Endothelial cell of umbilical vein (primary cell): Measurements from ENCODE around the gene NDUFS5. TPM values are rescaled to one million over a fixed set of nuclear protein-coding genes. Genes with fewer than 3 reads are reported as not detected.

Experiments
- BruUV-seq: library from RNA; stranded (reverse); fragments of 400-500 nt; replicated peaks from 2 replicates; lab custom pipeline; 2021; lab: Mats Ljungman, UMichigan
- CTCF ChIA-PET: fragments of 300-600, 350-600 bp; sonication (Branson Sonifier 250); formaldehyde crosslinking; loops from one replicate; lab custom pipeline; 2021; ENCODE audit warnings: antibody characterized with exemption, inconsistent platforms; lab: Charles Lee
- POLR2A ChIA-PET: fragments of 300-600, 350-600 bp; sonication (Branson Sonifier 250); formaldehyde crosslinking; loops from one replicate; lab custom pipeline; 2021; ENCODE audit warnings: antibody characterized with exemption, inconsistent platforms; lab: Charles Lee
- DNase-seq: peaks from one replicate; pipeline ENCODE4 v3.0.0-alpha.2; 2011; ENCODE audit warnings: low read depth, low spot score
- FAIRE-seq: peaks from 2 replicates; lab custom pipeline; 2011; peaks lifted over from hg19 to GRCh38; lab: Jason Lieb, UNC
- H2AFZ ChIP-seq: 2 replicates; pipeline ENCODE4 v1.6.0; 2012; ENCODE audit warnings: low read depth, low read length, control low read depth, inconsistent platforms
- H3K27ac ChIP-seq: 2 replicates; pipeline ENCODE4 v1.5.1; 2011; ENCODE audit warnings: low read depth, mild to moderate bottlenecking, control low read depth, low read length, moderate library complexity; ENCODE audit not compliant: insufficient read depth
- H3K27me3 ChIP-seq, 2 experiments: 2 replicates each; pipeline versions ENCODE4 v1.6.0 to v1.6.1; 2011; ENCODE audit warnings: low read length in 2 of 2, mixed read lengths in 1 of 2; ENCODE audit not compliant: control insufficient read depth in 2 of 2, insufficient read depth in 2 of 2
- H3K36me3 ChIP-seq, 2 experiments: 2 replicates in 1 of 2; 3 replicates in 1 of 2; pipeline ENCODE4 v1.5.1; 2011; ENCODE audit warnings: low read length in 2 of 2, mild to moderate bottlenecking in 1 of 2, moderate library complexity in 1 of 2; ENCODE audit not compliant: control insufficient read depth in 2 of 2, insufficient read depth in 2 of 2; ENCODE audit errors: extremely low read depth in 1 of 2
- H3K4me1 ChIP-seq: 3 replicates; pipeline ENCODE4 v1.5.1; 2011; ENCODE audit warnings: mild to moderate bottlenecking, low read length; ENCODE audit not compliant: control insufficient read depth, insufficient read depth; ENCODE audit errors: extremely low read depth
- H3K4me2 ChIP-seq: 2 replicates; pipeline ENCODE4 v1.6.1; 2011; ENCODE audit warnings: low read length, control low read depth, mixed read lengths; ENCODE audit not compliant: insufficient read depth
- H3K4me3 ChIP-seq, 3 experiments: fragments of 200-600 bp in 1 of 3; sonication (generic), shearing (Covaris generic) in 1 of 3; replicated peaks in 1 of 3; 2 replicates each; pipeline ENCODE4 v1.5.1; 2011 to 2016; ENCODE audit warnings: control low read depth in 3 of 3, low read length in 3 of 3, mild to moderate bottlenecking in 2 of 3, inconsistent platforms in 1 of 3, low read depth in 1 of 3, moderate library complexity in 1 of 3; ENCODE audit not compliant: insufficient read depth in 1 of 3
- H3K79me2 ChIP-seq: 2 replicates; pipeline ENCODE4 v1.6.0; 2012; ENCODE audit warnings: low read length, inconsistent platforms; ENCODE audit not compliant: control insufficient read depth, insufficient read depth
- H3K9ac ChIP-seq: replicated peaks from 2 replicates; pipeline ENCODE3; 2011; ENCODE audit warnings: low read length, control low read depth; ENCODE audit not compliant: insufficient read depth; ENCODE audit errors: extremely low read depth
- H3K9me1 ChIP-seq: replicated peaks from 3 replicates; pipeline ENCODE4 v1.6.0; 2011; ENCODE audit warnings: mild to moderate bottlenecking, low read length; ENCODE audit not compliant: control insufficient read depth, insufficient read depth; ENCODE audit errors: extremely low read depth
- H3K9me3 ChIP-seq: replicated peaks from 2 replicates; pipeline ENCODE4 v1.5.1; 2012; ENCODE audit warnings: low read length, inconsistent platforms; ENCODE audit not compliant: control insufficient read depth, insufficient read depth
- H4K20me1 ChIP-seq: replicated peaks from 2 replicates; pipeline ENCODE3; 2011; ENCODE audit warnings: mild to moderate bottlenecking, low read length; ENCODE audit not compliant: control insufficient read depth, insufficient read depth; ENCODE audit errors: extremely low read depth
- FOS ChIP-seq: IDR thresholded peaks from 2 replicates; pipeline ENCODE4 v1.6.1; 2011; ENCODE audit warnings: mild to moderate bottlenecking, low read length, moderate library complexity, borderline replicate concordance; ENCODE audit not compliant: insufficient read depth
- MAX ChIP-seq: IDR thresholded peaks from 2 replicates; pipeline ENCODE4 v1.6.1; 2011; ENCODE audit not compliant: insufficient read depth, insufficient read length
- MYC ChIP-seq: IDR thresholded peaks from one replicate; pipeline ENCODE4 v1.6.1; 2011; ENCODE audit warnings: mild to moderate bottlenecking, low read depth, low read length
- POLR2A ChIP-seq: IDR thresholded peaks from 2 replicates; pipeline ENCODE4 v1.6.1; 2012; ENCODE audit warnings: low read depth, mild to moderate bottlenecking, control low read depth, low read length
- POLR2AphosphoS5 ChIP-seq: IDR thresholded peaks from 2 replicates; pipeline ENCODE4 v1.6.1; 2012; ENCODE audit warnings: low read depth, mild to moderate bottlenecking, control low read depth, low read length, moderate library complexity; ENCODE audit not compliant: insufficient read depth
- dilution Hi-C: fragments of 300-500 bp; cut with MboI; formaldehyde crosslinking; loops from one replicate; pipeline ENCODE4 v1.15.0; 2019; ENCODE audit warnings: low sequenced_read_pairs; ENCODE audit not compliant: extremely low pct_ligation_motif_present
- intact Hi-C: fragments of 100-400 bp; cut with micrococcal nuclease; formaldehyde crosslinking; loops from one replicate; pipeline ENCODE4 v1.10.0; 2022
- polyA plus RNA-seq, 4 experiments: library from polyadenylated mRNA; depleted of rRNA in 3 of 4; stranded (reverse) in 3 of 4; unstranded in 1 of 4; fragments of >200 nt; gene quantifications; 2 replicates each; pipeline versions ENCODE4 v1.2.1 to v1.2.3, GENCODE V29; 2011 to 2012; ENCODE audit warnings: missing spikeins in 1 of 4
- total RNA-seq: library from RNA; stranded (reverse); gene quantifications from 2 replicates; pipeline ENCODE4 v1.2.3, GENCODE V29; 2021

Gene NDUFS5
- total and polyA plus RNA-seq, 2 donors (not counting 3 experiments of a cell fraction or from before 2014, with no cell fraction given) = 327 to 710 TPM

GRCh38 chr1:38990738-38991637 lies 35.2 kb upstream of the NDUFS5 start, which contains the start of gene AKIRIN1:
Gene AKIRIN1 (plus strand): TSS chr1:38991276. CDS start chr1:38991381, 105 bp downstream.
- peaks cover 0 to 3% of the 10 kb centered on the region in 2 experiments for H3K36me3 ChIP-seq
- no peaks in the 10 kb centered on the region for H3K27me3 ChIP-seq
- peak within 1 kb of the TSS; percentile 87 for H3K4me2 ChIP-seq
- FAIRE-seq = peak; percentile 89
- no peaks in the 10 kb centered on the region for H3K9me1 ChIP-seq
- peak within 1 kb of the TSS; percentile 85 for H3K27ac ChIP-seq
- ChIA-PET CTCF (no interaction called here), POLR2A (no interaction called here)
- peak within 1 kb of the TSS; percentile 98 for H3K9ac ChIP-seq
- H3K4me1 ChIP-seq = peaks cover 27% of the 10 kb centered on the region
- TF ChIP-seq POLR2A = peak; percentile 95
- TF ChIP-seq POLR2AphosphoS5 = peak; percentile 98
- no peak for TF ChIP-seq FOS
- TF ChIP-seq MYC = no peak
- H2AFZ ChIP-seq = peak within 1 kb of the TSS; percentile 100
- H3K4me3 ChIP-seq = peak within 1 kb of the TSS; percentile 67 to 83 (median 82)
- intact Hi-C loops (loop anchor here (1.0 to 5.0 kb wide), 4 partner anchors 35 to 586 kb away; partner anchors contain the start of genes MYCBP, NDUFS5, PABPC4 and RRAGC), dilution Hi-C loops (no loop called here)
- DNase-seq = peak; percentile 97
- BruUV-seq = no TSS peak
- no peaks in the 10 kb centered on the region for H3K9me3 ChIP-seq
- peaks cover 4% of the 10 kb centered on the region for H4K20me1 ChIP-seq
- peaks cover 49% of the 10 kb centered on the region for H3K79me2 ChIP-seq

- peak overlapping the region; percentile 98 for H3K9ac ChIP-seq
- intact Hi-C loops = loop anchor here (1.0 to 5.0 kb wide), 4 partner anchors 34 to 585 kb away; partner anchors contain the start of genes MYCBP, NDUFS5, PABPC4 and RRAGC
- POLR2A ChIA-PET = no interaction called here
- peaks cover 0 to 3% of the 10 kb centered on the region in 2 experiments for H3K36me3 ChIP-seq
- DNase-seq (peak; percentile 38), FAIRE-seq (peak; percentile 46)
- peak overlapping the region; percentile 87 for H3K4me2 ChIP-seq
- H3K4me3 ChIP-seq = peak overlapping the region; percentile 44 to 83 (median 82)
- no peaks in the 10 kb centered on the region for H3K9me1 ChIP-seq
- H3K27me3 ChIP-seq = no peaks in the 10 kb centered on the region
- H4K20me1 ChIP-seq = peaks cover 4% of the 10 kb centered on the region
- no peak overlapping the region for H2AFZ ChIP-seq
- peaks cover 18% of the 10 kb centered on the region for H3K4me1 ChIP-seq
- BruUV-seq = no TSS peak
- H3K27ac ChIP-seq = peak overlapping the region; percentile 85
- peaks cover 57% of the 10 kb centered on the region for H3K79me2 ChIP-seq
- no peak for TF ChIP-seq MAX
- no peaks in the 10 kb centered on the region for H3K9me3 ChIP-seq
- CTCF ChIA-PET = interaction anchor here (1.4 kb wide), 1 partner anchor 11 kb away, joined by 5 read pairs; no protein-coding TSS in a partner anchor
- dilution Hi-C loops = no loop called here
Observed at GRCh38 chr1:38991638-38992411, 34.3 kb upstream of the NDUFS5 start.
